IPS-18a (cell line): Measurements from ENCODE around the gene TAF4.

Experiments
- H3K27ac ChIP-seq: one replicate; pipeline ENCODE4 v1.5.1; 2013; ENCODE audit warnings: low read length
- H3K27me3 ChIP-seq: one replicate; pipeline ENCODE4 v1.6.1; 2013; ENCODE audit warnings: mild to moderate bottlenecking, low read length; ENCODE audit not compliant: control insufficient read depth, insufficient read depth
- H3K36me3 ChIP-seq: one replicate; pipeline ENCODE4 v1.6.1; 2013; ENCODE audit warnings: low read depth, low read length; ENCODE audit not compliant: control insufficient read depth
- H3K4me1 ChIP-seq: one replicate; pipeline ENCODE4 v1.6.1; 2013; ENCODE audit warnings: low read depth, low read length; ENCODE audit not compliant: control insufficient read depth
- H3K4me3 ChIP-seq: one replicate; pipeline ENCODE4 v1.5.1; 2013; ENCODE audit warnings: low read length
- H3K9ac ChIP-seq: one replicate; pipeline ENCODE4 v1.6.1; 2013; ENCODE audit warnings: mild to moderate bottlenecking, low read length, moderate library complexity
- H3K9me3 ChIP-seq: one replicate; pipeline ENCODE4 v1.6.1; 2013; ENCODE audit warnings: low read depth, low read length; ENCODE audit not compliant: control insufficient read depth

The TAF4 gene

GRCh38 chr20:62065674-62066338 lies at the start of gene TAF4:
Gene TAF4, minus strand, starts transcription at chr20:62065881. Its CDS starts 71 bp downstream, at chr20:62065810.
- Histone ChIP-seq H3K27me3 (no peaks in the 10 kb centered on the region), H3K4me1 (peaks cover 18% of the 10 kb centered on the region), H3K27ac (peak within 1 kb of the TSS; percentile 84), H3K9me3 (no peaks in the 10 kb centered on the region), H3K4me3 (peak within 1 kb of the TSS; percentile 88), H3K36me3 (peaks cover 7% of the 10 kb centered on the region), H3K9ac (peak within 1 kb of the TSS; percentile 88)

- H3K4me1 ChIP-seq: peaks cover 6% of the 10 kb centered on the region
- no peaks in the 10 kb centered on the region for H3K36me3 ChIP-seq
- H3K9me3 ChIP-seq: no peaks in the 10 kb centered on the region
- H3K27ac ChIP-seq: no peak overlapping the region
- H3K4me3 ChIP-seq: peak overlapping the region; percentile 21
- no peak overlapping the region for H3K9ac ChIP-seq
- H3K27me3 ChIP-seq: no peaks in the 10 kb centered on the region
Observed at GRCh38 chr20:62114894-62115293, 49.2 kb upstream of the TAF4 start.

GRCh38 chr20:62112368-62112767 lies 46.7 kb upstream of the TAF4 start:
- Histone ChIP-seq H3K9me3 (peaks cover 4% of the 10 kb centered on the region), H3K9ac (no peak overlapping the region), H3K27ac (no peak overlapping the region), H3K27me3 (no peaks in the 10 kb centered on the region), H3K36me3 (no peaks in the 10 kb centered on the region), H3K4me3 (no peak overlapping the region), H3K4me1 (peaks cover 6% of the 10 kb centered on the region)

GRCh38 chr20:62111148-62111547 lies 45.5 kb upstream of the TAF4 start:
- H3K9ac ChIP-seq: no peak overlapping the region
- H3K27ac ChIP-seq: no peak overlapping the region
- peaks cover 6% of the 10 kb centered on the region for H3K4me1 ChIP-seq
- no peaks in the 10 kb centered on the region for H3K27me3 ChIP-seq
- H3K4me3 ChIP-seq: no peak overlapping the region
- no peaks in the 10 kb centered on the region for H3K36me3 ChIP-seq
- H3K9me3 ChIP-seq: peaks cover 4% of the 10 kb centered on the region

- H3K9me3 ChIP-seq: peaks cover 4% of the 10 kb centered on the region
Observed at GRCh38 chr20:62105592-62105991, 39.9 kb upstream of the TAF4 start.

GRCh38 chr20:62104791-62105345 lies 39.2 kb upstream of the TAF4 start:
- H3K27ac ChIP-seq: no peak overlapping the region
- H3K36me3 ChIP-seq: no peaks in the 10 kb centered on the region
- H3K9ac ChIP-seq: no peak overlapping the region
- peaks cover 3% of the 10 kb centered on the region for H3K4me1 ChIP-seq
- H3K27me3 ChIP-seq: no peaks in the 10 kb centered on the region
- no peak overlapping the region for H3K4me3 ChIP-seq
- peaks cover 4% of the 10 kb centered on the region for H3K9me3 ChIP-seq

More at GRCh38 chr20:62105592-62105991, 39.9 kb upstream of the TAF4 start:
- no peak overlapping the region for H3K4me3 ChIP-seq
- H3K27me3 ChIP-seq: no peaks in the 10 kb centered on the region
- H3K27ac ChIP-seq: no peak overlapping the region
- no peak overlapping the region for H3K9ac ChIP-seq
- H3K4me1 ChIP-seq: peaks cover 3% of the 10 kb centered on the region
- no peaks in the 10 kb centered on the region for H3K36me3 ChIP-seq

- no peaks in the 10 kb centered on the region for H3K27me3 ChIP-seq
- H3K9ac ChIP-seq: no peak overlapping the region
- peaks cover 3% of the 10 kb centered on the region for H3K9me3 ChIP-seq
- no peaks in the 10 kb centered on the region for H3K36me3 ChIP-seq
- H3K4me3 ChIP-seq: no peak overlapping the region
- H3K27ac ChIP-seq: no peak overlapping the region
- H3K4me1 ChIP-seq: peaks cover 3% of the 10 kb centered on the region
Observed at GRCh38 chr20:62104234-62104789, 38.6 kb upstream of the TAF4 start.

GRCh38 chr20:62103508-62104233 lies 38.0 kb upstream of the TAF4 start:
- H3K27ac ChIP-seq: no peak overlapping the region
- H3K36me3 ChIP-seq: no peaks in the 10 kb centered on the region
- no peaks in the 10 kb centered on the region for H3K9me3 ChIP-seq
- H3K9ac ChIP-seq: no peak overlapping the region
- H3K27me3 ChIP-seq: no peaks in the 10 kb centered on the region
- H3K4me1 ChIP-seq: peaks cover 3% of the 10 kb centered on the region
- H3K4me3 ChIP-seq: no peak overlapping the region

GRCh38 chr20:62101078-62101477 lies 35.4 kb upstream of the TAF4 start:
- Histone ChIP-seq H3K9me3 (no peaks in the 10 kb centered on the region), H3K27me3 (no peaks in the 10 kb centered on the region), H3K36me3 (no peaks in the 10 kb centered on the region), H3K4me3 (no peak overlapping the region), H3K9ac (no peak overlapping the region), H3K4me1 (peaks cover 3% of the 10 kb centered on the region), H3K27ac (no peak overlapping the region)

- H3K4me3 ChIP-seq: no peak overlapping the region
Observed at GRCh38 chr20:62097881-62098407, 32.3 kb upstream of the TAF4 start.

More at GRCh38 chr20:62097881-62098407, 32.3 kb upstream of the TAF4 start:
- Histone ChIP-seq H3K4me1 (no peaks in the 10 kb centered on the region), H3K9ac (no peak overlapping the region), H3K36me3 (no peaks in the 10 kb centered on the region), H3K9me3 (no peaks in the 10 kb centered on the region), H3K27ac (no peak overlapping the region), H3K27me3 (no peaks in the 10 kb centered on the region)
